LHCN-M2 (cell line): ENCODE measurements around the gene NAAA. TPM values are rescaled to one million over a fixed set of nuclear protein-coding genes. Genes with fewer than 3 reads are reported as not detected.
"Not testable (repeated sequence)": the region's sequence is repeated elsewhere in the genome, so short reads cannot be mapped to it uniquely, and the experiment has no call there.

Experiments used
- DNase-seq: peaks from one replicate; pipeline ENCODE4 v3.0.0-alpha.2; 2012; ENCODE audit warnings: low read depth
- total RNA-seq: library from RNA; depleted of rRNA; stranded (reverse); fragments of >200 nt; gene quantifications from 2 replicates; pipeline ENCODE4 v1.2.3, GENCODE V29; 2014

Gene NAAA
- total RNA-seq, 1 experiment from 2014 or later = 24.4 TPM

DNA sequence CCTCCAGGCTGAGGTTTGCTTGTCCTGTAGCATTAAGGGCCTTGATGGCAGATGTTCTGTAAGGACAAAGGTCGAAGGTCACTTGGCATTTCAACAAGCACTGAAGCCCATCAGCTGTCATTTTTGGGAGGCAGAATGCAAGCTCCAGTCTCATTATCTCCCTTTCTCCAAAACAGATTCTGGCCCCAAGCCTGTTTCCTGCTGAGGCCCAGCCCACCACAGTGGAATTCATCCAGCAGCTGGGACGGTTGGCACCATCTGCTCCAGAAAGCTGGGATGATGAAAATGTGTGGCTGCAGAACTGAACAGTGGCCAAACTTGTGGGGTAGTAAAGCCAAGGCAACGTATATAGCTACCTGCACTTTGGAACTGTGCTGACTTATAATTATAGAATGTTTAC lies 20.9 kb downstream of the NAAA start:
- peak; percentile 61 for DNase-seq

DNA sequence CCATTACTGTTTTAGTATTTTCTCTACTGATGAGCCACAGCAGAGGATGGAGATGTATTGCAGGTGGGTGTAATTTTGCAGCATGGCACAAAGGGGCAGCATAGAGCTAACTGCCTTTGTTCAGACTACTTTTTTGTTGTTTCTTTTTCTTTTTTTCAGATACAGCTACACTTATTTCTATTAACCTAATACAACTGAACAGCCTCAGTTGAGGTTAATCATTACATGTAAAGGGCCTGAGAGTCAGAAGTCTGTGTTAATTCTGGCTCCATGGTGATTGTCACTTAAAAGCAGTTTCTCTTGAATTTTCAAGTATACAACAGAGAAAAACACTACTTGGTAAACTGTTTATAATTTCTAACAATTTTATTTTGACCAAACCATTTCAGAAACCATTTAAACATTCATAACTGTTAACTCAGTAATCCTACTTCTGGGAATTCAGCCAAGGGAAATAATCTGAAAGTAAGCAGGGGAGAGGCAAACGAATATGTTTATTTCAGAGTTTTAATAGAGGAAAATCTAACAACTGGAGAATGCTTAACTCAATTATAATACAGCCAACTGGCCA lies 24.6 kb downstream of the NAAA start:
- DNase-seq = peak; percentile 68

DNA sequence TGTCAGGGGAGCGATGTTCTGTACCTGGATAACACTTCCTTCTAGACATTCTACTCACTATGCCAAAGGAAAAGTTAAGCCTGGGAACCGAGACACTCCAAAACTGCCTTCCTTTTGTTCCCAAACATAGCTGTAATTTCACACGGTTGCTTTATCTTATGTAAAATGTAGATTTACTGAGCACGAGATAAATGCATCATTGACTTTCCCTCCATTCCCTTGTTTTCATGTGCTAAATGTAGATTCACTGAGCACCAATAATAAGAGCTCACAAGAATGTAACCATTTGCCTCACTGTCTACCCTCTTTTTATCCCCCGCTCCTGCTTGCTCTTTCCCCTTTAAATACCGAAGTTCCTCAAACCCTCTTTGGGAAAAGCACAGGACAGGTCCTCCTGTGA lies 27.8 kb downstream of the NAAA start:
- no peak for DNase-seq

DNA sequence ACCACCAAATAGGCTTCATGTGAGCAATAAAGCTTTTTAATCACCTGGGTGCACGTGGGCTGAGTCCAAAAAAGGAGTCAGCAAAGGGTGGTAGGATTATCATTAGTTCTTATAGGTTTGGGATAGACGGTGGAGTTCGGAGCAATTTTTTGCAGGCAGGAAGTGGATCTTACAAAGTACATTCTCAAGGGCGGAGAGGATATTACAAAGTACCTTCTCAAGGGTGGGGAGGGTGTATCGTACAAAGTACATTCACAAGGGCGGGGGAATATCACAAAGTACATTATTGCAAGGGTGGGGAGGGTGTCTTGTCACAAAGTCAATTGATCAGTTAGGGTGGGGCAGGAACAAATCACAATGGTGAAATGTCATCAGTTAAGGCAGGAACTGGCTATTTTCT lies 30.0 kb downstream of the NAAA start:
- DNase-seq = not testable (repeated sequence)

DNA sequence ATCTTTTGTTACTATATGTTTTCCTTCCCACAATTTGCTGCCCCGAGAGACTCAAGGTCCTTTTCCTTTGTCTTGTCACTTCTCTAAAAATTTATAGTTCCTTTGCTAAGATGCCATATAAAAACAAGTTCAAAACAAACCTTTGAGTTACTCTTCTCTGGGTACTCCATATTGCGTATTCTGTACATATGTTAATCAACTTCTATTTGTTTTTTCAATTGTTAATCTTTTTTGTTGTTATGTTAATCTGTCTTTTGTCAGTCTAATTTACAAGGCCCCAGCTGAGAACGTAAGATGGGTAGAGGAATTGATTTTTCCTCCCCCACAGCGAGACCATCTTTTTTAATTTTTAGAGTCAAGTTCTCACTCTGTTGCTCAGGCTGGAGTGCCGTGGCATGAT lies 31.4 kb downstream of the NAAA start:
- no peak for DNase-seq

DNA sequence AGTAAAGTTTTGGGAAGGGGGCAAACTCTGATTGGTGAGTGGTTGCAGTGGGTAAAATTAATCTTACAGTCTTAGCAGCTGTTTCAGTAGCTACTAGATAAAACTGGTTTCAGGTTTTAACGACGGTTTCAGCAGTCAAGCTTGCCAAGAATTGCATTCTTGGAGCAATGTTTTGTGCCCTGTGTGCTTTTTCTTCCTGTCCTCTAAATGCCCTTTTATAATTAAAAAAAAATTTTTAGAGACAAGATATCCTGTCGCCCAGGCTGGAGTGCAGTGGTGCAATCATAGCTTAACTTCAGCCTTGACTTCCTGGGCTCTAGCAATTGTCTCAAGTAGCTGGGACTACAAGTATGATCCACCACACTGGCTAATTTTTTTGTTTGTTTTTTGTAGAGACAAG lies 32.3 kb downstream of the NAAA start:
- DNase-seq = peak; percentile 76

DNA sequence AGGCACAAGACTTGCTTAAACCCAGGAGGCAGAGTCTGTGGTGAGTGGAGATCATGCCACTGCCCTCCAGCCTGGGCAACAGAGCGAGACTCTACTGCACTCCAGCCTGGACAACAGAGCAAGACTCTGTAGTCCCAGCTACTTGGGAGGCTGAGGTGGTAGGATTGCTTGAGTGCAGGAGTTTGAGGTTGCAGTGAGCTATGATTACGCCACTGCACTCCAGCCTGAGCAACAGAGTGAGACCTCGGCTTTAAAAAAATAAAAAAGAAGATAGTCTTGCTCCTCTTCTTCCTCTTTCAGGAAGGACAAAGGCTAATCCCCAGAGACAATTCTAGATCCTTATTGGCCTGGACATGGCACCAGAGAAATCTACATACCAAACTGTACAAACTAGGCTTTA lies 32.8 kb downstream of the NAAA start:
- peak; percentile 19 for DNase-seq

DNA sequence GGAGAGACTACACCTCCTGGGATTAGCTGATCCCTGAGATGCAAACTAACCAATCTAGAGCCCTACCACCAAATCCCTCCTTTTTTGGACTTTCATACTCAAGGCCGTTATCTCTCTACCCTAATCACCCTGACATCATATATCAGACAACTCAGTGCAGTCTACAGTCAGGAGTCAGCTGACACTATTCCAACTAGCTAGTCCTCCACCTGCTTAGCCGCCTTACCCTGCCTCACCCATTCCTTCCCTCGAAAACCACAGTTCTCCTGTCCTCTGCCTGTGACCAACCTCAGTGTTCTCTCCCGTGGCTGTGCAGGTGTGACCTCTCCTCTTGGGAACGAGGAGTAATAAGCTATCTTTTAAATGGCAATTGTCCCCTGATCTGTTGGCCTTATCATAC lies 36.7 kb downstream of the NAAA start:
- DNase-seq = no peak

DNA sequence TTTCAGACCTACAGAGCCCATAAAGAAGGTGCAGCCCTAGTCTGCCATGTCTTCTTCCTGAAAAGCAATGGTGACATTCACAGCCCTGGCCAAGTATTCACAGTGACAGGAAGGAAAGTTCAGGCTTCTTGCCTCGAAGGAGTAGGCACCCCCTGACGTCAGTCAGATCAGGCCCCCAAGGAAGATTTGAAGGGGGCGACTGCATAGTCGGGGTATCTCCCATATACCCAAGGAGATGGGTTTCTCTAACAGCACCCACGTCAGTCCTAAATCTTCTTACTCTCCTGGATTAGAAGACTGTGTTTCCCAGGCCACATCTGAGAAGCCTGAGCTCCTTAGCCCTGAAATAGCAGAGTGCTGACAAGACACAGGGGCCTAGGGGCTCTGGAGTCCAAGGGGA lies 38.5 kb downstream of the NAAA start, which contains the start of gene PPEF2:
PPEF2 (minus strand) TSS at position 101 of the 400 bp plus-strand sequence. CDS start 6,127 bp downstream, outside the sequence.
- DNase-seq = no peak

DNA sequence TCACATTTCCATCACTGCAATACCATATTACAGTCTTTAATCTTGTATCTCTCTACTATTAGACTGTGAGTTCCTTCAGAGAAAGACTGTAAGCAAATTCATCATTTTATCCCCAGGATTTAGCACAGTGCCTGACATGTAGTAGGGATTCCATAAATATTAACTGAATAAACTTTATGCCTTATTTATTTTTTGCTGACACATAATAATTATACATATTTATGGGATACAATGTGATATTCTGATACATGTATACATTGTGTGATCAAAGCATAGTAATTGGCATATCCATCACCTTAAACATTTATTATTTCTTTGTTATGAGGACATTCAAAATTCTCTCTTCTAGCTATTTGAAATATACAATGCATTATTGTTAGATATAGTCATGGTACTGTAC lies 42.3 kb downstream of the NAAA start:
- no peak for DNase-seq

DNA sequence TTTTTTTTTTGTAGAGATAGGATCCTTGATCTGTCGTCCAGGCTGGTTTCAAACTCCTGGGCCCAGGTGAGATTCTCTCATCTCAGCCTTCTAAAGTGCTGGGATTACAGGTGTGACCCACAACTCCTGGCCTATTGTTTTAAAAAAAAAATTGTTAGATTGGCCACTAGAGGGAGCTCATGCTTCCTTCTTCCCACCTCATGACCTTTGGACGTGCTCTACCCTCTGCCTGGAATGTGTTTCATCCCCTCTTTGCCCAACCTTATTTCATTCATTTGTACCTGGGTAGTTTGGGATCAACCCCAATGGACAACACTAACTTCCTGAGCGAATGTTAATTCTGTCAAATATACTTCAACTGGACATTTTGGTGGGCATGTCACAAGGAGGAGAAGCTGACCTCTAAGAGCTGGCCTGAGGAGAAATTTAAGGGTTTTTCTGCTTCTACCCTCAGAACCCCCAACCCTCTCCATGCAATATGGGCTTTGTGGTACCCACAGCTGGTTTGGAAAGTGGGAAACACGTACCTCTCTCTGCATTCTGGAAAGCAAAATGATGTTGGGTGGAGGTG lies 45.0 kb downstream of the NAAA start:
- peak; percentile 25 for DNase-seq

DNA sequence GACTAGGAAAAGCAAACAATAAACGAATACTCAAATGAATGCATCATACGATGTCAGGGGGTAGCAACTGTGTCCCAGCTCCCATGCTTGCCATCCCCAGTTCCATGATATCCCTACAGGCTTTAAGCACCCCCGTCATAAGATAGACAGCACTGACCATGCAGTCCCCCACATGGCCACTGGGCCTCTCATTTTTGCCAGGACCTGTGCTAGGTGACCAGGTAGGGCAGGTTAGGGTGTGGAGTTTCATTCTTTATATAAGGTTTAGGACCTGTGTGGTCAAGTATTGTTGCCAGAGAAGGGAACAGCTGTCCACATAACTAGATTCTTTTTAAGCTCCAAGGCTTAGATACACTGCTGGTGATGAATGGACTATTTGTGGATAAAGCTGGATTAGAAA lies 48.3 kb downstream of the NAAA start:
- DNase-seq = no peak

DNA sequence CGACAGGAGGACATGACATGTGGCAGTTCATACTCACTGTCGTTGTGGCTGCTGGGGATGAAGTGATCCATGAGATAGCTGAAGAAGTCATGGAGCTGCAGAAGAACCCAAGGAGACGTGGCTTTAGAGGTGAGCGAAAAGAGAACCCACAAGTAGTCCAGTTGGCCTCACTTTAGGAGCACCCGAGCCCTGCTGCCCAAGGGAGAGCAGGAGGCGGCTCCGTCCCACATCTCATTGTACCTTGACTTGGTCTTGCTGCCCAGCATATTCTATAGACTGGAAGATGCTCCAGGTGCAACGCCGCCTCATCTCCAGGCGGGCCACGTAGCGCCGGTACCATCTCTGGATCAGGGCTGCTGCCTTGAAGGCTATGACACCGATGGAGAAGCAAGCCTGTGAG lies 49.2 kb downstream of the NAAA start:
- DNase-seq = no peak

DNA sequence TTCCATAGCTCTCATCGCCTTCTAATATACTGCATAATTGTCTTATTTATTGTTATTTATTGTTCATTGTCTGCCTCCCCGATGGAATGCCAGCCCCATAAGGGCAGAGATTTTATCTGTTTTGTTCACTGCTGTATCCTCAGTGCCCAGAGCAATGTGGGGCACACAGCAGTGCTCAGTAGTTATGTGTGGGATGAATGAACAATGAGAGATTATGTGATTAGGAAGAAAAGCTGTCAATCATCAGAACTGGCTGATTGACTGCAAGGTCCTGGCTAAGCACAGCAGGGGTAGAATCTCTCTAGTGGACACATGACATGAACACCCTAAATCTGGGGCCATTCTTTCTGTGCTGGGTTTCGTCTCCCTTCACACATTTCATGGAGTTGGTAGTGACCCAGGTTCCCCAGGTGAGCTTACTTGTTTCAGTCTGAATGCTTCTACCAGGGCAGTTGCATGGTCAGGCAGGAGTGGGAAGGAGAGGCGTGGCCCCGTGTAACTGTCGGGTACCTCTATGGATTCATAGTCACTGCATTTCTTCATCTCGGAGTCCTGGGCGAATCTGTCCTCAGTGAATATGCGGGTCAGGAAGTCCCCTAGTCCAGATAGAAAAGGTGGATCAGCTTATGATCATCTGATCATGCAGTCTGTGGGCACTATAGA lies 51.1 kb downstream of the NAAA start:
- no peak for DNase-seq

DNA sequence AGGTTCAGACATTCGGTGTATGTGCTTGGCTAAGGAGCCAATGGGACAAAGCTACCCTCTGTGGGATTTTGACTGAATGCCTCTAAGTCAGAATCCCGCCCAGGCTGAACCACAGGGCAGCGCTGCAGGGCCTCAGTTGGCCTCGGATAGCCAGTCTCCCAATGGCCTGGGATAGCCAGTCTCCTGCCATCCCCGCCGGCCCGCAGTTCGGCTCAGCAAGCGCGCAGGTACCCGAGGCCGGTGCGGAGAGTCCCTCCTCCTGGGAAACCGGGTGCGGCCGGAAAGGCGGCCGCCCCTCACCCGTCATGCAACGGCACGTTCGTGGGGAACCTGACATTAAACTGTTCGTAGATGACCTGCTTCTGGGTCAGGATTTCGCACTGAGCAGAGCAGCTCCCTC lies 54.7 kb downstream of the NAAA start:
- no peak for DNase-seq

DNA sequence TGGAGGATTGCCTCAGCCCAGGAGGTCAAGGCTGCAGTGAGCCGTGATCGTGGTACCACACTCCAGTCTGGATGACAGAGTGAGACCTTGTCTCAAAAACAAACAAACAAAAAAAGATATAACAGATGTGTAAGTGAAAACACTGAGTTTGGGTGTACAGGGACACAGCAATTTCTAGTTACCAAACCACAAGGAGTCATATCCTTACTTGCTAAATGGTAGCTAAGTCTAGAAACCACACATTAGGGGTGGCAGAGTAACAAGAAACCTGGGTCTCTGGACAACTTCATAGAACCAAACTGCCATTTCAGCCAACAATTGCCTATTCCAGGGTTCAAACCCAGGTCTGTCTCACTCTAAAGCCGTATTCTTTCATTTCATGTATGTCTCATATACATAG lies 59.3 kb downstream of the NAAA start:
- DNase-seq = peak; percentile 3

DNA sequence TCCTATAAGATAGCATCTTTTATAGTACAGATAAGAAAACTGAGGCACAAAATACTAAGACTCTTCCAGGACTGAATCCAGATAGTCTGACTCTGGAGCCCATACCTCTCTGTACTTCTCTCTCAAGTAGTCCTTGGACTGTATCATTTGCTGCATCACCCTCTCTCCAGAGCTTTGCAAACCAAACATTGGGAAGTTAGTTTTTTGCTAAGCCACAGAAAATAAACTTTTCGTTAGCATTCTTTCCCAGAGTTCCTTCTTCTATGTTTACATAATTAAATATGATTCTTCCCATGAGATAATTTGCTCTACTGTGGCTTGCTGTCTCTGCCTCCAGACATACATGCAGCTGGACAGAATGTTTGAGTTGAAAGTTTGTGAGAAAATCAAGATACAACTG lies 60.5 kb downstream of the NAAA start:
- no peak for DNase-seq

DNA sequence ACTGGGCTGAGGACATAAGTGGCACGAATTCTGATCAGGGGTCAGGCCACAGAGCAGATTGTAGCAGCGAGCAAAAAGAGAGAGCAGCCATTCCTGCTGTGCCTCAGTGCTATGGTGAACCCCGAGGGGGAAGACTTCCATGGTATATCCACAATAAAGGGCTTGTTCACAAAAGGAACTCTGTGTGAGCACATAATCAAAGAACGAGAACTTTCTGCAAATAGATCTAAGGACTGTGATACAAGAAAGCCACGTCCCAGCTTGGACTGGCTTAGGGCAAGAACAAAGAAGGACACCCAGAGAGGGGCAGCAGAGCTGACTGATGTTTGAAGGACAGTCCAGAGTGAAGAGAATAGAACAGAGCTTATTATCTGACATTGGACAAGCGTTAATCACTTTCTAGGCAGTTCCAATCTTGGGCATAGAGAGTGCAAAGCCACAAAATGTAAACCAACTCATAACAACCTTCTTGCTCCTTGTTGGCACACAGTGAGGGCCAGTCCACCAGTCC lies 62.5 kb downstream of the NAAA start:
- DNase-seq = no peak

DNA sequence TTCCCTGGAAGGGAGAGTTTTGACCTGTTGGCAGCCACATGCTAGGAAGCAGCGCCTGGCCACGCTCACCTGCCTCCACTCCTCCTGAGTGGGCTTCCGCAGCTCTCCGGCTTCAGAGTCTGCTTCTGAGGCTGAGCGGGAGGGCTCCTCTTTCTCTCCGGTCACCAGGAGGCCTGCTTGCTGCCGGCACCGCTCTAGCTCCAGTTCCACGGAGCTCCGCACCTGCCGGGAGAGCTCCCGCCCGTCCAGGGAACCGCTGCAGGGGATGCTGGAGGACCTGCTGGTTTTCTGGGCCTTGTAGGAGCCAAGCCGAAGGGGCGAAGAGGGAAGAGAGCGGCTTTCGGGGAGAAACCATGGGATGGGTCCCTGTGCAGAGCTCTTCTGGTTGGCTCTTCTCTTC lies 64.6 kb downstream of the NAAA start:
- no peak for DNase-seq

DNA sequence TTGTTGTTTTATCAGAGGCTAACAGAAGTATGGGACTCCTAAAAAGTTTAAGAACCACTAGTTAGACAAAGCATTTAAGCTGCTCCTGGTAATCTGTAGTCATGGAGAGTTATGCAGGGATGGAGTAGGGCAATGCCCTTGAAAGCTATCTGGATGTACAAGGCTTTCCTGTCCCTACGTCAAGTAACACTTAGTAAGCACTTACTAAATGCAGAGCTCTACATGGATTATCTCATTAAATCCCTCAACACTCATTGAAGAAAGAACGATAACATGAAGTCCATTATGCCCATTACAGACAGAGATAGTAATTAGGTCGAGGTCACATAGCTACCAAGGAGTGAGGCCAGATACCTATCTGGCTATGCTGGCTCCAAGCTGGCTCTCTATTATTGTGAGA lies 71.7 kb downstream of the NAAA start:
- DNase-seq = no peak

DNA sequence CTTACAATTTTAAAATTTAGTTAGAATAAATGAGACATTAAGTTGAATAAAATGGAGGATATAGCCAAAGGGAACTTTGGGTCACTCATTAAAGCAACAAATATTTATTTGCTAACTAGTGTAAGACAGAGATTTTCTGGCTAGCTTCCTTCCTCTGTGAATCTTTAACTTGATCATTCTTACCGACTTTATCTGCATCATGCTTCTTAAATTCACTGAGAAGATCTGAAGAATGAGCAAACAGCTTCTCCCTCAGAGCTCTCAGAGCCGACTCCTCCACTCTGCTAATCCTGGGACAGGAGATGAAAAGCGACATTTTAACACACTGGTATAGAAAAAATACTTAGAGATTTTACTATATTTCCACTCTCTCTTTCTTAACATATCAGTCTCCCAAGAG lies 73.7 kb downstream of the NAAA start:
- DNase-seq = no peak
